ENCODE data around the gene HOXC13. TPM values are rescaled to one million over a fixed set of nuclear protein-coding genes. Genes with fewer than 3 reads are reported as not detected.

HOXC13 gene
- total RNA-seq, 1 experiment from 2014 or later, result 93.5 TPM

GRCh38 chr12:53950437-53950773 lies 11.8 kb downstream of the HOXC13 start:
- in situ Hi-C loops (cut with HindIII; ENCODE audit: low pct_unique_long_range_greater_than_20kb, low sequenced_read_pairs), result no loop called here

More at GRCh38 chr12:53950437-53950773, 11.8 kb downstream of the HOXC13 start:
- H3K4me3 ChIP-seq (ENCODE audit: low read depth in 2 of 2, low read length in 2 of 2), result peak overlapping the region in 1 of 2 experiments; percentile 3; a peak in 1 of 4 replicates
- no peak for TF ChIP-seq REST (IDR thresholded peaks at IDR 0.05; ENCODE audit: insufficient read depth in 1 of 2, low read depth in 2 of 2, low read length in 1 of 2)
- TF ChIP-seq CTCF (IDR thresholded peaks at IDR 0.05), result peak; percentile 62; the same call in 1 of the 2 replicates
- no peak for TF ChIP-seq TCF7L2 (IDR thresholded peaks at IDR 0.05; ENCODE audit: low read depth, low read length)
- no peak for TF ChIP-seq SIN3A (IDR thresholded peaks at IDR 0.05; ENCODE audit: borderline replicate concordance, insufficient read depth, low read depth, low read length)
- TF ChIP-seq POLR2AphosphoS5 (IDR thresholded peaks at IDR 0.05; ENCODE audit: low read depth, low read length), result no peak
- no TSS peak for BruUV-seq (replicated peaks)
- no peaks in the 10 kb centered on the region for H3K27me3 ChIP-seq (ENCODE audit: control insufficient read depth, insufficient read depth, low read length)
- H3K4me1 ChIP-seq (ENCODE audit: control insufficient read depth, insufficient read depth, low read length), result peaks cover 85% of the 10 kb centered on the region
- peak overlapping the region; percentile 88 for H3K27ac ChIP-seq (ENCODE audit: low read length)
- intact Hi-C loops (cut with micrococcal nuclease; ENCODE audit: unreplicated experiment), result no loop called here
- ChIA-PET POLR2A (interaction anchor here (0.6 kb wide), 1 partner anchor 15 kb away, joined by 3 read pairs; no protein-coding TSS in a partner anchor), CTCF (interaction anchor here (0.8 kb wide), 1 partner anchor 12 kb away, joined by 3 read pairs; the partner anchor contains the start of gene HOXC13)
- DNase-seq (ENCODE audit: low read depth, low spot score) (no peak), ATAC-seq (peak; percentile 12; the same call in 1 of the 2 replicates)
- H3K9me3 ChIP-seq (ENCODE audit: control insufficient read depth, insufficient read depth, low read depth, low read length), result no peaks in the 10 kb centered on the region
- no peaks in the 10 kb centered on the region; the same call in 1 of the 2 replicates for H3K36me3 ChIP-seq (ENCODE audit: control insufficient read depth, insufficient read depth, low read length)

Data from Panc1 (cell line).